Activated T-cell treated with anti-CD3 and anti-CD28 coated beads, Interleukin-2, amount 50 U/mL, for 48 hours (primary cell): ENCODE data around the gene ZNF582.
A peak's percentile ranks its signal among the peaks of the same experiment; 100 is the strongest.

Source experiments
- DNase-seq, 2 experiments: peaks; one replicate each; pipeline ENCODE4 v3.0.0-alpha.2; 2020

Gene ZNF582

GRCh38 chr19:56393119-56394012 is at the start of gene ZNF582:
TSS of gene ZNF582 (minus strand) at chr19:56393534. CDS start at chr19:56391752, 1,782 bp downstream.
- peak; percentile 90 to 91 for DNase-seq

DNA sequence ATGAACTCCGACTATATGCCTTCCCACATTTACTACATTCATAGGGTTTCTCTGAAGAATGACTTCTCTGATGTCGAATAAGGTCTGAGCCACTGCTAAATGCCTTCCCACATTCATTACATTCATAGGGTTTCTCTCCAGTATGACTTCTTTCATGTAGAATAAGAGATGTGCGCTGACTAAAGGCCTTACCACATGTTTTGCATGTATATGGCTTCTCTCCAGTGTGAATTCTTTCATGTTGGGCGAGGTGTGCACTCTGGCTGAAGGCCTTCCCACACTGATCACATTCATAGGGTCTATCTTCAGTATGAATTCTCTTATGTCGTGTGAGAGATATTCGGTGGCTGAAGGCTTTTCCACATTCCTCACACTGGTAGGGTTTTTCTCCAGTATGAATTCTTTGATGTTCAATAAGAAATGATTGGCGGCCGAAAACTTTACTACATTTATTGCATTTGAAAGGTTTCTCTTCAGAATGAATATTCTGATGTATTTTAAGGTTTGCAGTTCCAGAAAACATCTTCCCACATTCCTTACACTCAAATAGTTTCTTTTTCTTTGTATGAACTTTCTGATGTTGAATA is 48.0 kb upstream of the ZNF582 start:
- no peak for DNase-seq

DNA sequence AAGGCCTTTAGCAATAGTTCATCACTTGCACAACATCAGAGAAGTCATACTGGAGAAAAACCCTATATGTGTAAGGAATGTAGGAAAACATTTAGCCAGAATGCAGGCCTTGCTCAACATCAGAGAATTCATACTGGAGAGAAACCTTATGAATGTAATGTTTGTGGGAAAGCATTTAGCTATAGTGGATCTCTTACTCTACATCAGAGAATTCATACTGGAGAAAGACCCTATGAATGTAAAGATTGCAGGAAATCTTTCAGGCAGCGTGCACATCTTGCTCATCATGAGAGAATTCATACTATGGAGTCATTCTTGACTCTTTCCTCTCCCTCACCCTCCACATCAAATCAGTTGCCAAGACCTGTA is 30.6 kb upstream of the ZNF582 start:
- no peak for DNase-seq

GRCh38 chr19:56423276-56423984 is 30.1 kb upstream of the ZNF582 start:
- DNase-seq, result no peak

GRCh38 chr19:56405062-56405461 is 11.7 kb upstream of the ZNF582 start:
- peak in 1 of 2 experiments; percentile 26 for DNase-seq

DNA sequence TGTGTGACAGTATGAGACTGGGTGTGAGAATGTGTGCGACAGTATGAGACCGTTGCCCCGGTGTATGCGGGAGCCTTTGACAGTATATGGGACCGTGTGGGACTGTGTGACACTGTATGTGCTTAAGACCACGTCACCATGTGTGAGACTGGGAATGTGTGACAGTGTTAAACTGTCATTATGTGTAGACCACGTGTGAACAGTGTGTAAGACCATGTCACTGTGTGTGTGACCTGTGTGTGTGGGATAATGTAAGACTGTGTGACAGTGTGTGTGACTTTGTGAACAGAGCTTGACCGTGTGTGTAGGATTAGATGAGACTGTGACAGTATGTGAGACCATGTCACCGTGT is 11.3 kb upstream of the ZNF582 start:
- DNase-seq, result peak in 1 of 2 experiments; percentile 23

GRCh38 chr19:56403764-56404704 is 10.7 kb upstream of the ZNF582 start, which contains the start of gene ZNF583:
TSS of gene ZNF583 (plus strand) at chr19:56404332. CDS start at chr19:56407115, 2,783 bp downstream.
- DNase-seq, result peak; percentile 91 to 92

DNA sequence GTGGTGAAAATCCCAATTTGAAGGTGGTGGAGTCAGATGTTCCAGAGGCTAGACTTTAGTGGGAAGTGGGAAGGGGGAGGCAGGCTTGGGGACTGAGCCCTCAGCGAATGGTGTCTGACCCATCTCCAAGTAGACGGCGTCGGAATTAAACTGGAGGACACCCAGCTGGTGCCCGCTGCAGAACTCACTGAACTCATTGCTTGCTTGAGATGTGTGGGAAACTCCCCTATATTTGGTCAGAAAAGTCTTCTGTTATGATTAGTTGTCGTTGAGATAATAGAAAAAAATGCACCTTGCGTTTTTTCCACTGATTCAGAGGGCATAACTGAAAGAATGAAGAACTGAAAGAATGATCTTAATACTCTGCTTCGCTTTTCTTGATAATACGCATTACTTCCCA is 9.9 kb upstream of the ZNF582 start:
- DNase-seq, result peak; percentile 26 to 30

GRCh38 chr19:56400485-56400884 is 7.2 kb upstream of the ZNF582 start:
- no peak for DNase-seq

GRCh38 chr19:56398809-56399208 is 5.5 kb upstream of the ZNF582 start:
- DNase-seq, result no peak

DNA sequence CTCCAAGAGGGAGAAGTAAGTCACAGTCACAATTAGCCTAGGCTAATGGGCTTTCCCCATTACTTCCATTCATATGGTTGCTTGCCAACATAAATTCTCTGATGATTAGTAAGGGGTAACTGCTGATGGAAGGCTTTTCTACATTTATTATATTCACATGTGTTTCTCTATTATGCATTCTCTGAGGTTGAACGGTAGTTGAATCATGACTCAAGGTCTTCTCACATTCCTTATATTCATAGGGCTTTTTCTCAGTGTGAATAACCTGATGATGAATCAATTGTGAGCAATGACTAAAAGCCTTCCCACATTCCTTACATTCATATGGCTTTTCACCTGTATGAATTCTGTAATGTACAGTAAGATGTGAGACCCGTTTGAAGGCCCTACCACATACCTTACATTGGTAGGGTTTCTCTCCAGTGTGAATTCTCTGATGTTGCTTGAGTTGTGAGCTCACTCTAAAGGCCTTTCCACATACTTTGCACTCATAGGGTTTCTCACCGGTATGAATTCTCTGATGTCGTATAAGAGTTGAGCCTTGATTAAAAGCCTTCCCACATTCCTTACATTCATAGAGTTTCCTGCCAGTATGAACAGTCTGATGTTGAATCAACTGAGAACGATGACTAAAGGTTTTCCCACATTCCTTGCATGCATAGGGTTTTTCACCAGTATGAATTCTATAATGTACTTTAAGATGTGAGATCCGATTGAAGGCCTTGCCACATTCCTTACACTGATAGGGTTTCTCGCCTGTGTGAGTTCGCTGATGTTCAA is 9.3 kb downstream of the ZNF582 start:
- DNase-seq, result no peak

- no peak for DNase-seq
Measured at GRCh38 chr19:56377105-56377924, 16.0 kb downstream of the ZNF582 start.

DNA sequence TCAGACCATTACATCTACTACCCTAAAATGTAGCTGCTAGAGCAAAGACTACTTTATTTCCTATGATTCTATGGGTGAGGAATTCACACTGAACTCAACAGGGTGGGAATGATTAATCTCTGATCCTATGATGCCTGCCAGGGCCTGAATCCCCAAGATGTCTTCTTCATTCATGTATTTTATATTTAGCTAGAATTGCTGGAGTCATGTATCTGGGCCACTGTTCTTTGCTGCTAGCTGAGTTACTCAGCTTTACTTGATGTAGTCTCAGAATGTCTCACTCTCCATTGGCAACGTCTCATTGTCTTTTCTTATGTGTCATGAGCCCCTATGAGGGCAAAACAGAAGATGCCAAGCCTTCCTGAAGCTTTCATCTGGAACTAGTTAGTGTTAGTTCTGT is 21.1 kb downstream of the ZNF582 start:
- DNase-seq, result no peak

DNA sequence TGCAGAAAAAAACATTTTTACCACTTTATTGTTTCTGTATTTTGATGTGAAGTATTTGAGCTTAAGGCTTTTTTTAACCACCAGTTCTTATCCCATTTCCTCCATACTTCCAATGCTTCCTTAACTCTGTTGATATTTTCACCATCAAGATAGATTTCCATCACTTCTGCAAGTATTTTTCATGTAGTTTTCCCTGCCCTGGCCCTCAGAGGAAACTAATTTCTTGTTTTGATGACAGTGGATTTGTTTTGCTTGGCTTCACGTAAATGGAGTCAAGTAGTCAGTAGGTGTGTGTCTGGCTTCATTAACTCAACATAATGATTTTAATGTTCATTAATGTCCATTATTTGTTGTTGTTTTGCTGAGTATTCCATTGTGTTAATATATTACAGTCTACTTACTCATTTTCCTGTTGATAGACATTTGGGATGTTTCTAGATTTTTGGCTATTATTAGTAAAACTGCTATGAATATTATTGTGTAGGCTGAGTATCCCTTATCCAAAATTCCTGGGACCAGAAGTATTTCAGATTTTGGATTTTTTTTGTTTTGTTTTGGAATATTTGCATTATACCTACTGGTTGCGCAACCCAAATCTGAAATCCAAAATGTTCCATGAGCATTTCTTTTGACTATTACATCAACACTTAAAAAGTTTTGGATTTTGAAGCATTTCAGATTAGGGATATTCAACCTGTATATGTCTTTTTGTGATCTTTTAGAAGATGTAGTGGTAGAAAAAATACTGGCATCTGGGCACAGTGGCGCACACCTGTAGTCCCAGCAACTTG is 23.3 kb downstream of the ZNF582 start:
- no peak for DNase-seq

GRCh38 chr19:56367829-56368711 is 25.3 kb downstream of the ZNF582 start:
- peak; percentile 87 to 88 for DNase-seq

- no peak for DNase-seq
Measured at GRCh38 chr19:56360841-56361240, 32.5 kb downstream of the ZNF582 start.

DNA sequence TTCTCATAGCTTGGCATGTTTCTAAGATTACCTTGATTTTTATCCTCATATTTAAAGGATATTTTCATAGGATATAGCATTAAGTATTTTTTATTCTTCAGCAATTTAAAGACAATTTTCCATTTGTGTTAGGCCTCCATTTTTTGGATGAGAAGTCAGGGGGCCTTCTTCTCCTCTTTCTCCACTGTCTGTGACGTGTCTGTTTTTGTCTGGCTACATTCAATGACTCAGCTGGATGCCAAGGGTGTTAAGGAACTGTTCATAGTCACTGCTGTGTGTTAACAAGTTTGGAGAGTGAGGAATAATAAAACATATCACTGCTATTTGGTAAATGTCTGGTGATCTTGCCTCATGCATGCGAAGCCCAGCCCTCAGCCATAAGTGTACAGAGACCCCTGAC is 36.4 kb downstream of the ZNF582 start:
- DNase-seq, result no peak

DNA sequence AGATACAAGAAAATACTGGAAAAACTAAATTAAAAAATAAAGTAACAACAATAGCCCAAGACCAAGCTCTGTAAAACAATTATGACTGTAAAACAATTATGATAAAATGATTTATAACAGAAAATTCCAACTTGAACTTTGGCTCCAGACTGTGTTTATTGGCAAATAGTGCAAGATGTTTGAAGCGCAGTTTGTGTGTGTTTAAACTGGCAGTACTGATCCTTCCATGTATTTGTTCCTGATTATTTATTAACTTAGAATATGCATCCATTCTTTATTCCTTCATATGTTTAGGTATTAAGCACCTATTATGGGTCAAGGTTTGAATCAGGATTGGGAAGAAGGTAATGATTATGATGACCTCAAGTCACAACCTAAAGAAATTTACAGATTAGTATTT is 37.8 kb downstream of the ZNF582 start:
- DNase-seq, result no peak

DNA sequence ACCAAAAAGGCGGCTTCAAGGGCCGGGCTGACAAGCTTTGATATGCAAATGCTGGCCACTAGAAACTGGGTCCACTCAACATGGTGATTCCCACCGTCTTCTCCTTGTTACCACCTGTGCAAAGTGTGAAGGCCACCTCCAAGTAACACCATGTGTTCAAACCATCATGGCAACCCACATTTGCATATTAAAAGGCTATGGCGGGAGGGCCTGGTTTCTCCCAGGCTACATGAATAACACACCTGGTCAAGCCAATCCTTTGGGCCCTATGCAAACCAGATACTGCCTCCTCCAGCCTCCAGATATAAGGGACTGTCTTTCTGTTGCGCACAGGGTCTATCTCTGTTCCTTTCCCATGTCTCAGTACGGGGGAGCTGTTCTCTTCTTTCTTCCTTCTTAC is 42.1 kb downstream of the ZNF582 start:
- DNase-seq, result no peak
